GM19463 (cell line): Measurements from ENCODE around the gene DYTN.

Experiments used
- ATAC-seq: cut with Tn5 transposase; IDR thresholded peaks from one replicate; pipeline ENCODE4 v1.9.1; 2021; ENCODE audit warnings: mild to moderate bottlenecking, moderate library complexity; ENCODE audit not compliant: unreplicated experiment

The DYTN gene

GRCh38 chr2:206701952-206702605 is 16.1 kb downstream of the DYTN start:
- ATAC-seq: no peak

GRCh38 chr2:206700156-206700555 is 18.0 kb downstream of the DYTN start:
- no peak for ATAC-seq

GRCh38 chr2:206698811-206699210 is 19.4 kb downstream of the DYTN start:
- ATAC-seq: no peak

DNA sequence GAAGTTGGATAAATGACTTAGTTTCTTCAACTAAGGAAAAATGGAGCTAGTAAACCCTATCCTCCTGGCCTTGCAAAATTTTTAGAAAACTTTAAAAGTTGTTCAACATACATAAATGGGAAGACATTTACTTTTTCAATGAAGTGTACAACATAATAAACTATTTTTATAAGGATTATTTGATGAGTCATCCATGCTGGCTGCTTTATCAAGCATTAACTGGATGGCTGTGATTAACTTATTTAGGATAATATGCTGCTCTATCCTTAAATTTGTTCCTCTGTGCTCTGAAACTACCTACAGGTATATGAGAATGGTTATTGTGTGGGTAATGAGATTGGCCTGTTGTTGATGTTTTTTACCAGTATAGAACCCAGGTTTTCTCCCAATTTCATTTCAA is 21.3 kb downstream of the DYTN start:
- no peak for ATAC-seq

DNA sequence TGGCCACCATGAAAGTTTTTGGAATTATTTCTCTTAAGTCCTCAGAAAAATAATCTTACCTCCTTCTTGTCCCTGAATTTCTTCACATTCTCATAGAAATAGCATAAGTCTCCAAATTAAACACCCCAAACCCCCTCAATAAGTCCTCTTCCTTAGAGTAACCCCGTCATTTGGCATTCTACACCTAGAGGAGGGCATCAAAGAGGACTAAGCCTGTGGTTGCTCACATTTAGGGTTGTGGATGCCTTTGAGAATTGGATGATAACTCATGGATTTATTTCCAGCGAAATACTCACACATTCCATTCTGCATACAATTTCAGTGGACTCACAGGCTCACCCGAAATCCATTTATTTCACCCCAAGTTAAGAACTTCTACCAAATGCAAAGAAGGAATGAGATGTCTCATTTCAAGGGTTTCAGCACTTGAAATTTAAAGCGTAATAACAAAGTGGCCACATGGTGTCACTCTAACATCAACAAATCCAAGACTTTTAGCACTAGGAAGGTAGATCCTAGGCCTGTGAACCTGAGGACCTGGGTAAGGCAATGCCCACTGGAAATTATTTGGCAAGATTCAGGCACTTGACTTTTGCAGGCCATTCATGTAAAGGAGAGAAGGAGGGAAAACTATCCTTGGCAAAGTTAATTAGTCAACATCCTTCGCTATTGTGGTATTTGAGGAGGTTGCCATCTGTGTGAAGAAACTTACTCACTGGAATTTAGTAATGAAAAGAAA is 24.6 kb downstream of the DYTN start:
- ATAC-seq: peak; percentile 66

GRCh38 chr2:206692971-206693370 is 25.2 kb downstream of the DYTN start:
- ATAC-seq: no peak

GRCh38 chr2:206688990-206689389 is 29.2 kb downstream of the DYTN start:
- ATAC-seq: no peak

DNA sequence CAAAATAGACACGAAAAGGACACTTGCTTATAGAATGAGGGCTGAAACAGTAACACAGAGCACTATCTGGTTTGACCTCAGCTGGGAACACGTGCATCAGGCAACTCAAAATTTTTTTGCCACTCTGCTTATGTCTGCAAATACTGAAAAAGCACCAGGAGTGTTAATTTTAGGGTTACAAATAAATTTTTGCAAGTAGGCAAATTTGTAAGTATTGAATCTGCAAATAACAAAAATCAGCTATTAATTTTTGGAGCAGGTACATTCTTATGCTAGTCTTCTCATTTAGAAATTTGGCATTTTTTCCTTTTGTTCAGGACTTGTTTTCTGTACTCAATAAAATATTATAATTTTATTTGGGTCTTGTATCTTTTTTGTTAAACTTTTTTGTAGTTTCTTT is 29.7 kb downstream of the DYTN start:
- no peak for ATAC-seq

GRCh38 chr2:206683546-206683945 is 34.6 kb downstream of the DYTN start:
- ATAC-seq: no peak

DNA sequence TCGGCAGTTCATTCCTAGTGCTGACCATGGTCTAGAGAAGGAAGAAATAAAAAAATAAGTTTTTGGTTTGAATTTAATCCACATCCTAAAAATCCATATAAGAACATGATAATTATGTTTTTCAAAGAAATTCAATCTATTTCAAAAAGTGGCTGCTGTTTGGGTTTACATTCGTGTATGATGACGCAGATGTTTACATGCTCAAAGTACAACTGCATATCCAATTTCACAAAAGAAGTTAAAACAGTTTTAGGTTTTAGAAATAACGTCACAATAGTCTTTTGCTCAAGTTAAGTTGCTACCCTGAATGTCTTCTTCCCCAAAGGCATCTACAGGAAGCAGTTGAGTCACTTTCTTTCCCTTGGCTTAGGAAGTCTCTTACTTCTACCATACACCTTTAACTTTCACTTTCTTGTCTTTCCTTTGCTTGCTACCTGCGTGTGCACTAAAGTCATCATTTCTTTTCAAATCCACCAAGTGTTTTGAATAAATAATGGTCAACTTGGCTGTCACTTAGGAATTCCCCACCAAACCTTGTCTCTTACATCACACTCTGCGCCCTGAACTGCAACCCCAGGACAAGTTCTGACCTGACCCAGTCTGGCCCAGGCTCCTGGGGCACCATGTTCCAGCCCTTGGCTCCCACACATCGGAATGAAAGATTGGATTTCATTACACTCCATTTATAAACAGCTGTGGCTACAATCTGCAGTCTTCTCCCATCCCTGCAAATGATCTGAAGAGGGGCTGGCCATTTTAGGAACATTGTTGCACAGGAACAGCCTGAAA is 47.5 kb downstream of the DYTN start:
- no peak for ATAC-seq

DNA sequence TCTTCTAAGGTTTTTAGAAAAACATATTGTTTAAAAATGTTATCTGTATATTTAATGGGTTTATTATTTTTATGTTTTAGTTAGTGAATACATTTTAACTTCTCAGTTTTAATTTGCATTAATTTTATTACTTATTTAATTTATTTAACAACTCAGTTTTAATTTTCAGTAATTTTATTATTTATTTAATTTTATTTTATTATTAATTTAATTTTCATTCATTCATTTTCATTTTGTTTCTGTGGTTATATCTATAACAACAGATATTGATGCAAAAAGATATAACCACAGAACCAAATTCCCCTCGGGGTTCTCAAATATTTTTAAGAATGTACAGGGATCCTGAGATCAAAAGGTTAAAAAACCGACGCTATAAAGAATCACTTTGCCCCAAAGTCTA is 52.9 kb downstream of the DYTN start:
- no peak for ATAC-seq

GRCh38 chr2:206657087-206657486 is 61.1 kb downstream of the DYTN start:
- ATAC-seq: no peak

GRCh38 chr2:206647985-206648384 is 70.2 kb downstream of the DYTN start:
- no peak for ATAC-seq

- ATAC-seq: no peak
These were observed 75.8 kb downstream of the DYTN start, which contains the start of gene FAM237A for GRCh38 chr2:206642075-206643025. Gene FAM237A, plus strand, starts transcription at chr2:206642487. Its CDS starts 1,750 bp downstream, at chr2:206644237.

- no peak for ATAC-seq
These were observed 77.0 kb downstream of the DYTN start for GRCh38 chr2:206641226-206641625.

DNA sequence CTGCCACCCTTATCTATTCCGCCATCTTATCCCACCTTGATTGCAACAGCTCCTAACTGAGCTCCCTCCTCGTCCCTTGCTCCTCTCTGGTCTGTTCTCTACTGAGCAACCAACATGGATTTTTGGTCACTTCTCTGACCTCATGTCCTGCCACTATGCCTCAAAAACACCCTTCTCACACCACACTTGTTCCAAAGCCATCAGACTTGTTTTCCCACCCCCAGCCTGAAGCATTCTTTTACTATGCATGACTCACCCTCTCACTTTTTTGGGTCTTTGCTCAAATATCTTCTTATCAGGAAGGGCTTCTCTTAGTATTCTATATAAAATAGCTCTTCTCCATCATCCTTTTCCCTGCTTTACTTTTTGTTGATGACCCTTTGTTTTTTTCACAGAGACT is 78.6 kb downstream of the DYTN start:
- no peak for ATAC-seq

- ATAC-seq: no peak
These were observed 83.2 kb downstream of the DYTN start for GRCh38 chr2:206635015-206635414.

GRCh38 chr2:206631340-206631739 is 86.9 kb downstream of the DYTN start:
- ATAC-seq: no peak

GRCh38 chr2:206627632-206628031 is 90.6 kb downstream of the DYTN start:
- no peak for ATAC-seq

- ATAC-seq: no peak
These were observed 92.1 kb downstream of the DYTN start for GRCh38 chr2:206626108-206626507.

- no peak for ATAC-seq
These were observed 99.2 kb downstream of the DYTN start for GRCh38 chr2:206619011-206619410.
